ENCODE measurements around the gene GRM1.

GRCh38 chr6:146095481-146095880 lies 66.6 kb downstream of the GRM1 start:
- TF ChIP-seq CTCF (IDR thresholded peaks at IDR 0.05) (no peak), POLR2A (IDR thresholded peaks at IDR 0.05) (no peak)
